GM18502 (cell line): ENCODE data around the gene CDT1.
"Not testable (repeated sequence)": the region's sequence is repeated elsewhere in the genome, so short reads cannot be mapped to it uniquely, and the experiment has no call there.

ENCODE experiments used
- ATAC-seq: cut with Tn5 transposase; IDR thresholded peaks from one replicate; pipeline ENCODE4 v1.9.1; 2021; ENCODE audit warnings: mild to moderate bottlenecking; ENCODE audit not compliant: unreplicated experiment, poor library complexity

CDT1 gene

GRCh38 chr16:88782454-88783390 is 20.9 kb upstream of the CDT1 start:
- no peak for ATAC-seq

- no peak for ATAC-seq
These were observed 20.1 kb upstream of the CDT1 start for GRCh38 chr16:88783391-88784073.

- ATAC-seq: no peak
These were observed 19.3 kb upstream of the CDT1 start for GRCh38 chr16:88784074-88784855.

- no peak for ATAC-seq
These were observed 18.8 kb upstream of the CDT1 start for GRCh38 chr16:88784856-88785105.

- ATAC-seq: no peak
These were observed 18.3 kb upstream of the CDT1 start, which contains the start of gene PIEZO1 for GRCh38 chr16:88785106-88785924. TSS of gene PIEZO1 (minus strand) at chr16:88785220. CDS start at chr16:88784964, 256 bp downstream.

GRCh38 chr16:88787579-88788314 is 15.8 kb upstream of the CDT1 start:
- ATAC-seq: no peak

GRCh38 chr16:88788749-88789148 is 14.8 kb upstream of the CDT1 start:
- ATAC-seq: not testable (repeated sequence)

- no peak for ATAC-seq
These were observed 14.0 kb upstream of the CDT1 start for GRCh38 chr16:88789594-88789993.

- no peak for ATAC-seq
These were observed 13.0 kb upstream of the CDT1 start for GRCh38 chr16:88790312-88791211.

GRCh38 chr16:88792078-88792550 is 11.5 kb upstream of the CDT1 start:
- ATAC-seq: no peak

GRCh38 chr16:88792668-88793250 is 10.8 kb upstream of the CDT1 start:
- no peak for ATAC-seq

- ATAC-seq: no peak
These were observed 10.2 kb upstream of the CDT1 start for GRCh38 chr16:88793251-88793954.

- ATAC-seq: no peak
These were observed 7.3 kb upstream of the CDT1 start for GRCh38 chr16:88796278-88796677.

- no peak for ATAC-seq
These were observed 5.5 kb upstream of the CDT1 start for GRCh38 chr16:88798073-88798472.

GRCh38 chr16:88798772-88799455 is 4.7 kb upstream of the CDT1 start:
- ATAC-seq: no peak

GRCh38 chr16:88799569-88800276 is 3.9 kb upstream of the CDT1 start:
- no peak for ATAC-seq
